ENCODE data around the gene BMPR1A.
A peak's percentile ranks its signal among the peaks of the same experiment; 100 is the strongest.
"Not testable (repeated sequence)": the region's sequence is repeated elsewhere in the genome, so short reads cannot be mapped to it uniquely, and the experiment has no call there.

The BMPR1A gene

GRCh38 chr10:86726677-86726999 is 29.8 kb upstream of the BMPR1A start:
- DNase-seq = no peak
- in situ Hi-C loops (cut with MboI; ENCODE audit: low pct_unique_long_range_greater_than_20kb, low sequenced_read_pairs) = no loop called here

GRCh38 chr10:86727470-86727869 is 28.9 kb upstream of the BMPR1A start:
- no peak for DNase-seq
- in situ Hi-C loops (cut with MboI; ENCODE audit: low pct_unique_long_range_greater_than_20kb, low sequenced_read_pairs) = no loop called here

- in situ Hi-C loops (cut with MboI; ENCODE audit: low pct_unique_long_range_greater_than_20kb, low sequenced_read_pairs) = no loop called here
- DNase-seq = no peak
Observed at GRCh38 chr10:86728056-86728455, 28.4 kb upstream of the BMPR1A start.

GRCh38 chr10:86729677-86730076 is 26.7 kb upstream of the BMPR1A start:
- in situ Hi-C loops (cut with MboI; ENCODE audit: low pct_unique_long_range_greater_than_20kb, low sequenced_read_pairs) = no loop called here
- DNase-seq = no peak

- no peak for DNase-seq
- in situ Hi-C loops (cut with MboI; ENCODE audit: low pct_unique_long_range_greater_than_20kb, low sequenced_read_pairs) = no loop called here
Observed at GRCh38 chr10:86730227-86730626, 26.2 kb upstream of the BMPR1A start.

- in situ Hi-C loops (cut with MboI; ENCODE audit: low pct_unique_long_range_greater_than_20kb, low sequenced_read_pairs) = no loop called here
- no peak for DNase-seq
Observed at GRCh38 chr10:86732771-86733170, 23.6 kb upstream of the BMPR1A start.

GRCh38 chr10:86733260-86733671 is 23.2 kb upstream of the BMPR1A start:
- in situ Hi-C loops (cut with MboI; ENCODE audit: low pct_unique_long_range_greater_than_20kb, low sequenced_read_pairs) = no loop called here

GRCh38 chr10:86734207-86734988 is 22.0 kb upstream of the BMPR1A start:
- peak; percentile 53 for DNase-seq
- in situ Hi-C loops (cut with MboI; ENCODE audit: low pct_unique_long_range_greater_than_20kb, low sequenced_read_pairs) = no loop called here

More at GRCh38 chr10:86733260-86733671, 23.2 kb upstream of the BMPR1A start:
- DNase-seq = no peak

- in situ Hi-C loops (cut with MboI; ENCODE audit: low pct_unique_long_range_greater_than_20kb, low sequenced_read_pairs); DNase-seq: not testable (repeated sequence)
Observed at GRCh38 chr10:86735278-86735677, 21.1 kb upstream of the BMPR1A start.

- no peak for DNase-seq
- in situ Hi-C loops (cut with MboI; ENCODE audit: low pct_unique_long_range_greater_than_20kb, low sequenced_read_pairs) = no loop called here
Observed at GRCh38 chr10:86742230-86742629, 14.2 kb upstream of the BMPR1A start.

- no peak for DNase-seq
- in situ Hi-C loops (cut with MboI; ENCODE audit: low pct_unique_long_range_greater_than_20kb, low sequenced_read_pairs) = no loop called here
Observed at GRCh38 chr10:86744067-86744725, 12.2 kb upstream of the BMPR1A start.

GRCh38 chr10:86747796-86748581 is 8.4 kb upstream of the BMPR1A start:
- peak; percentile 49 for DNase-seq
- in situ Hi-C loops (cut with MboI; ENCODE audit: low pct_unique_long_range_greater_than_20kb, low sequenced_read_pairs) = no loop called here

- in situ Hi-C loops (cut with MboI; ENCODE audit: low pct_unique_long_range_greater_than_20kb, low sequenced_read_pairs) = no loop called here
- no peak for DNase-seq
Observed at GRCh38 chr10:86749854-86750253, 6.6 kb upstream of the BMPR1A start.

- DNase-seq = no peak
- in situ Hi-C loops (cut with MboI; ENCODE audit: low pct_unique_long_range_greater_than_20kb, low sequenced_read_pairs) = no loop called here
Observed at GRCh38 chr10:86751477-86751876, 4.9 kb upstream of the BMPR1A start.

- peak; percentile 46 for DNase-seq
- in situ Hi-C loops (cut with MboI; ENCODE audit: low pct_unique_long_range_greater_than_20kb, low sequenced_read_pairs) = no loop called here
Observed at GRCh38 chr10:86752311-86752710, 4.1 kb upstream of the BMPR1A start.

- in situ Hi-C loops (cut with MboI; ENCODE audit: low pct_unique_long_range_greater_than_20kb, low sequenced_read_pairs) = no loop called here
- peak; percentile 45 for DNase-seq
Observed at GRCh38 chr10:86753051-86753450, 3.4 kb upstream of the BMPR1A start.

GRCh38 chr10:86753638-86754434 is 2.6 kb upstream of the BMPR1A start:
- DNase-seq = no peak
- in situ Hi-C loops (cut with MboI; ENCODE audit: low pct_unique_long_range_greater_than_20kb, low sequenced_read_pairs) = no loop called here

- DNase-seq = no peak
Observed at GRCh38 chr10:86755454-86755739, 1.0 kb upstream of the BMPR1A start.

GRCh38 chr10:86755740-86756510 is 494 bp upstream of the BMPR1A start:
- DNase-seq = peak; percentile 84
- in situ Hi-C loops (cut with MboI; ENCODE audit: low pct_unique_long_range_greater_than_20kb, low sequenced_read_pairs) = no loop called here

More at GRCh38 chr10:86755454-86755739, 1.0 kb upstream of the BMPR1A start:
- in situ Hi-C loops (cut with MboI; ENCODE audit: low pct_unique_long_range_greater_than_20kb, low sequenced_read_pairs) = no loop called here
